K562 (cell line): Measurements from ENCODE around the gene CCDC85B. TPM values are rescaled to one million over a fixed set of nuclear protein-coding genes. Genes with fewer than 3 reads are reported as not detected.

Source experiments
- BCLAF1 ChIP-seq, 2 experiments: fragments of 450-650 bp in 1 of 2; IDR thresholded peaks; 2 replicates each; pipeline ENCODE4 v1.6.1; 2011 to 2017; ENCODE audit warnings: low read depth in 2 of 2, antibody characterized with exemption in 1 of 2, borderline replicate concordance in 1 of 2, low read length in 1 of 2, mild to moderate bottlenecking in 1 of 2, mixed read lengths in 1 of 2; ENCODE audit not compliant: control insufficient read depth in 1 of 2
- BCOR ChIP-seq: fragments of 450-650 bp; IDR thresholded peaks from 2 replicates; pipeline ENCODE4 v1.6.1; 2016
- DMBX1 ChIP-seq: fragments of 250-450 bp; sonication (Bioruptor Pico); IDR thresholded peaks from 2 replicates; pipeline ENCODE4 v1.8.0; 2022; ENCODE audit warnings: inconsistent platforms, mild to moderate bottlenecking, moderate library complexity, borderline replicate concordance
- E2F4 ChIP-seq: sonication (generic); formaldehyde crosslinking; IDR thresholded peaks from 2 replicates; pipeline ENCODE4 v1.8.0; 2022; ENCODE audit warnings: mild to moderate bottlenecking, low read depth, missing genetic modification reagents
- ETS1 ChIP-seq: conservative IDR thresholded peaks from 2 replicates; pipeline ENCODE4 v1.6.1; 2011; ENCODE audit warnings: low read depth, mild to moderate bottlenecking, low read length; ENCODE audit not compliant: control insufficient read depth
- NCOA4 ChIP-seq: fragments of 450-650 bp; IDR thresholded peaks from 2 replicates; pipeline ENCODE4 v1.6.1; 2018; ENCODE audit warnings: mild to moderate bottlenecking; ENCODE audit not compliant: partially characterized antibody
- PML ChIP-seq: IDR thresholded peaks from 2 replicates; pipeline ENCODE4 v1.6.1; 2012; ENCODE audit warnings: low read length, inconsistent platforms
- PRMT5 ChIP-seq: sonication (generic); formaldehyde crosslinking; IDR thresholded peaks from 2 replicates; pipeline ENCODE4 v1.5.0; 2020; ENCODE audit warnings: missing genetic modification reagents
- RB1 ChIP-seq: fragments of 450-650 bp; IDR thresholded peaks from 2 replicates; pipeline ENCODE4 v1.6.1; 2017; ENCODE audit warnings: low read depth, mild to moderate bottlenecking
- SMAD1 ChIP-seq: fragments of 150-350 bp; IDR thresholded peaks from 2 replicates; pipeline ENCODE4 v1.6.1; 2014; ENCODE audit warnings: low read length, low read depth; ENCODE audit not compliant: partially characterized antibody
- TEAD2 ChIP-seq: fragments of 450-650 bp; IDR thresholded peaks from 2 replicates; pipeline ENCODE4 v1.6.1; 2016; ENCODE audit warnings: missing genetic modification characterization, control low read depth, missing compliant biosample characterization
- ZBED1 ChIP-seq: IDR thresholded peaks from 2 replicates; pipeline ENCODE4 v1.6.1; 2014
- ZBTB43 ChIP-seq: sonication (generic); formaldehyde crosslinking; IDR thresholded peaks from 2 replicates; pipeline ENCODE4 v1.8.0; 2023; ENCODE audit warnings: mild to moderate bottlenecking, missing genetic modification reagents
- ZBTB9 ChIP-seq: fragments of 450-650 bp; formaldehyde crosslinking; IDR thresholded peaks from 2 replicates; pipeline ENCODE4 v1.4.0; 2020; ENCODE audit warnings: mild to moderate bottlenecking, moderate library complexity
- ZC3H8 ChIP-seq: fragments of 450-650 bp; IDR thresholded peaks from 2 replicates; pipeline ENCODE4 v1.6.1; 2017
- ZNF184 ChIP-seq: sonication (generic); formaldehyde crosslinking; IDR thresholded peaks from 2 replicates; pipeline ENCODE4 v1.5.0; 2020; ENCODE audit warnings: missing genetic modification reagents
- ZNF224 ChIP-seq: sonication (generic); formaldehyde crosslinking; IDR thresholded peaks from 2 replicates; pipeline ENCODE4 v1.8.0; 2022; ENCODE audit warnings: mild to moderate bottlenecking, missing genetic modification reagents
- ZNF282 ChIP-seq: sonication (generic); formaldehyde crosslinking; IDR thresholded peaks from 2 replicates; pipeline ENCODE4 v1.8.1; 2023; ENCODE audit warnings: missing genetic modification reagents
- polyA plus RNA-seq, 8 experiments: library from polyadenylated mRNA; depleted of rRNA in 4 of 8; stranded (reverse) in 5 of 8; unstranded in 3 of 8; fragments of >200 nt; fragmentation: Nextera tagmentation in 2 of 8; fragmentation: Illumina TruSeq in 1 of 8; extraction: Ambion mirVana in 2 of 8; extraction: Trizol in 1 of 8; gene quantifications; 2 replicates each; pipeline versions ENCODE4 v1.2.1 to v1.2.3, GENCODE V29; 2011 to 2014; ENCODE audit warnings: inconsistent platforms in 1 of 8, missing spikeins in 1 of 8
- total RNA-seq, 7 experiments: library from RNA; depleted of rRNA in 6 of 7; stranded (reverse); fragments of >200 nt in 6 of 7; fragmentation: Illumina TruSeq in 2 of 7; extraction: Trizol in 2 of 7; gene quantifications; 2 replicates each; pipeline versions ENCODE4 v1.2.1 to v1.2.3, GENCODE V29; 2011 to 2021; ENCODE audit warnings: low replicate concordance in 1 of 7

Gene CCDC85B
- total and polyA plus RNA-seq, 9 of the 15 experiments (the other 6 are each of a cell fraction or from before 2014, with no cell fraction given) = 0.14 to 138 (median 6.2) TPM

- peak in 1 of 2 experiments; percentile 85; a peak in 1 of 4 replicates for TF ChIP-seq BCLAF1 (IDR thresholded peaks at IDR 0.05; ENCODE audit: borderline replicate concordance in 1 of 2, control insufficient read depth in 1 of 2, low read depth in 2 of 2, low read length in 1 of 2)
- no peak for TF ChIP-seq PML
- TF ChIP-seq PRMT5 (CRISPR knock-in tag) = no peak
- TF ChIP-seq TEAD2 = no peak
- peak; percentile 48; the same call in 1 of the 2 replicates for TF ChIP-seq ZBTB9 (CRISPR knock-in tag)
- TF ChIP-seq RB1 = peak; percentile 100
- TF ChIP-seq ZNF184 (CRISPR knock-in tag) = no peak
- no peak for TF ChIP-seq ZNF282 (CRISPR knock-in tag)
- peak; percentile 56; the same call in 1 of the 2 replicates for TF ChIP-seq ETS1
- TF ChIP-seq ZC3H8 = no peak
- peak; percentile 68; the same call in 1 of the 2 replicates for TF ChIP-seq ZBED1
- TF ChIP-seq NCOA4 = no peak
- peak; percentile 78; the same call in 1 of the 2 replicates for TF ChIP-seq E2F4 (CRISPR knock-in tag)
- no peak for TF ChIP-seq SMAD1
- no peak for TF ChIP-seq ZNF224 (CRISPR knock-in tag)
- TF ChIP-seq ZBTB43 (CRISPR knock-in tag) = no peak
- TF ChIP-seq BCOR = 0 out of 2 replicates have a peak, but pooled peaks have one; percentile 40
- TF ChIP-seq DMBX1 (CRISPR knock-in tag) = peak; percentile 49; the same call in 1 of the 2 replicates
Observed at GRCh38 chr11:65919141-65919572, 28.7 kb downstream of the CCDC85B start, which contains the start of gene DRAP1 (continued).
